Right ventricle myocardium inferior (tissue), 1 donor: Measurements from ENCODE around the gene IQGAP3. TPM values are rescaled to one million over a fixed set of nuclear protein-coding genes. Genes with fewer than 3 reads are reported as not detected.
A peak's percentile ranks its signal among the peaks of the same experiment; 100 is the strongest.

Experiments used
- ATAC-seq: fragments of 200-7000 bp; cut with Tn5 transposase; one replicate; pipeline ENCODE4 v1.9.1; 2020; ENCODE audit warnings: mild to moderate bottlenecking, moderate library complexity
- DNase-seq: peaks from one replicate; pipeline ENCODE4 v3.0.0; 2021; ENCODE audit errors: missing footprints
- intact Hi-C: fragments of 100-400 bp; cut with DNase I; formaldehyde crosslinking; loops from one replicate; pipeline ENCODE4 v1.11.0; 2022
- total RNA-seq: library from RNA; stranded (reverse); fragmentation: NEBNext Ultra II Directional; extraction: Animal tissue kit (Norgen Biotek cat#: 25700); gene quantifications from one replicate; pipeline ENCODE4 v1.2.1, GENCODE V29; 2021
- donor health status: DM: no; HTN: yes; CAD: no; lungs with severe emphysema.

The IQGAP3 gene
- total RNA-seq, 1 donor from 2014 or later, result 1.2 TPM

DNA sequence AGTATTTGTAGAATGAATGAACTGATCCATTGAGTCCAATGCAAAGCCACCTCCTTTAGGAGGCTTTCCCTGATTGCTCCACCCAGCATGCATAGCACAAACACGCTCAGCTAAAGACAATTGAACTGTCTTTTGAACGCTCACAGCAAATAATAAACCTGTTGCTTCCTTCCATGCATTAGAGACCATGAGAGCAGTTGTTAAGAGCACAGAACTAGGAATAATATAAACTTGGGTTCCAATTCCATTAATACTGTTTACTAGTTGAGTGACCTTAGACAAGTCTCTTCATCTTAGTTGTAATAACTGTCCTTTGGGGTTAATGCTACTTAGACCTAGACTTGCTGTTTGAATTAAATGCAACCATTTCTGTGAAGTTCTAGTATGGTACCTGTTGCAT is 65.9 kb downstream of the IQGAP3 start:
- no peak for DNase-seq
- ATAC-seq, result no peak
- intact Hi-C loops, result loop anchor here (5.0 kb wide), 2 partner anchors 86 to 101 kb away; partner anchors contain the start of gene NAXE

DNA sequence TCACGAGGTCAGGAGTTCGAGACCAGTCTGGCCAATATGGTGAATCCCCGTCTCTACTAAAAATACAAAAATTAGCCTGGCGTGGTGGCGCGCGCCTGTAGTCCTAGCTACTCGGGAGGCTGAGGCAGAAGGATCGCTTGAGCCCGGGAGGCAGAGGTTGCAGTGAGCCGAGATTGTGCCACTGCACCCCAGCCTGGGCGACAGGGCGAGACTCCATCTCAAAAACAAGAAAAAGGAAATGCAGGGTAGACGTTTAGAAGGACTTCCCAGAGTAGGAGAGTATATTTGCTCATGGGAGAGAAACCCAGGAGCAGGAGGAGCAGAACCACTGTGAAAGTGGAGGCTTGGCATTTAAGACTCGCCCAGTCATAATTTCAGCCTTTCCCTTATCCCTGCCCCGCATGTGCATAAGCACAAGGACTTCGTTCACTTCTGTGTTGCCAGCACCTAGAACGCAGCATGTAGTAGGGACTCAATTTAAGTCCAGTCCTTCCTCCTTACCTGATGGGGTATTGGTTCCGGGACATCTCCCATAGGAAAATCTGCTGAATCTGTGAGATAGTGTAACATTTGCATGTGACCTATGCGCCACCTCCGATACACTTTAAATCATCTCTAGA is 66.6 kb downstream of the IQGAP3 start:
- intact Hi-C loops, result loop anchor here (2.0 to 5.0 kb wide), 3 partner anchors 87 to 155 kb away; partner anchors contain the start of gene NAXE
- DNase-seq (no peak), ATAC-seq (no peak)

DNA sequence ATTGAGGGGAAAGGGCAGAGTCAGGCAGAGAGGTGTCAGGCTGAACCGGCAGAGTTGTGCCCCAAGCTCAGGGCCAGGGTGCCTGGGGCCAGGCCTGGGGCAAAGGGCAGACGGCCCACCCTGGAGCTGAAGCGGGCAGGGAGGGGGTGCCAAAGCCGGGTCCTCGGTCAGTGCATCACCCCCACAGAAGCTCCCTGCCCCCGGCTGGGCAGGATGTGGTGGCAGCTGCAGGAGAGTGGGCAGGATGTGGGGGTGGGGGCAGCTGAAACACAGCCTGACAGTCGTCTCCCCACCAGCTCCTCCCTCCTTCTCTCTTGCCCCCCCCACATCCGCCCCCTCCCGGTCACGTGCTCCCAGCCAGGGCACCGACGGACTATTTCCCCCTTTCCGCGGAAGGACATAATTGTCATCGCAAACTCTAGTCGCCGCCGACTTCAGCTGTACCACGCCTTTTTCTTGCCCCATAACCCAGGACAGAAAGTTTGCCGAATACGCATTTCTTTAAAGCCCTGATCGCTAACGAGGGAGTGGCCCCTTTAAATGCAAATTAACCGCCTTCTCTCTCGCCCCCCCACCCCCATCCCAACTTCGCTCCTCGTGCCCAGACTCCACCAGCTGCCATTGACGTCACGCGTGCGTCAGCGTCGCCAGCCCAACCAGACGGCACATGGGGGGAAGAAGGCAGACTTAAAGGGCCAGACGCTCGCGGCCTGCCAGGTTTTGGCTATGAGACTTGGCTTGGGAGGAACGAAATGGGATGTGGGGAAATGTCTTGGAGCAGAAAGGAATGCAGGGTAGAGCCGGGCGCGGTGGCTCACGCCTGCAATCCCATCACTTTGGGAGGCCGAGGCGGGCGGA is 67.3 kb downstream of the IQGAP3 start:
- peak; percentile 64 for ATAC-seq
- intact Hi-C loops, result loop anchor here (2.0 to 5.0 kb wide), 3 partner anchors 87 to 156 kb away; partner anchors contain the start of gene NAXE
- peak; percentile 100 for DNase-seq

DNA sequence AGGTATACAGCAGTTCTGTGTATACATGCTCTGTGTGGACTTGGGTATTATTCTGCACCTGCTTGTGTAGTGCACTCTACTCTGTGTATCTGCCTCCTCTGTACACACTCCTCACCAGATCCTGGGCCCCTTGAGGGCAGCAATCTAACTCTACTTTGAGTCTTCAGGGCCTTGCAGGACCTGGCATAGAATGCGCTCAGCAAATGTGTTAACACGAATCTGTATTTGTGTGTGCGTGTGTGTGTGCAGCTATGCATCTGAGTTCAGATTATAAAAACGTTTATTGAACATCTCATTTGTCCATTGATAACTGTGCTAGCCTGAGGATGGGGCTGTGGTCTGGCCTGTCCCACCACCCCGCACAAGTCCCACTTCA is 67.9 kb downstream of the IQGAP3 start:
- intact Hi-C loops, result loop anchor here (2.0 kb wide), 1 partner anchor 156 kb away; no protein-coding TSS in a partner anchor
- ATAC-seq, result no peak
- DNase-seq, result peak; percentile 41

DNA sequence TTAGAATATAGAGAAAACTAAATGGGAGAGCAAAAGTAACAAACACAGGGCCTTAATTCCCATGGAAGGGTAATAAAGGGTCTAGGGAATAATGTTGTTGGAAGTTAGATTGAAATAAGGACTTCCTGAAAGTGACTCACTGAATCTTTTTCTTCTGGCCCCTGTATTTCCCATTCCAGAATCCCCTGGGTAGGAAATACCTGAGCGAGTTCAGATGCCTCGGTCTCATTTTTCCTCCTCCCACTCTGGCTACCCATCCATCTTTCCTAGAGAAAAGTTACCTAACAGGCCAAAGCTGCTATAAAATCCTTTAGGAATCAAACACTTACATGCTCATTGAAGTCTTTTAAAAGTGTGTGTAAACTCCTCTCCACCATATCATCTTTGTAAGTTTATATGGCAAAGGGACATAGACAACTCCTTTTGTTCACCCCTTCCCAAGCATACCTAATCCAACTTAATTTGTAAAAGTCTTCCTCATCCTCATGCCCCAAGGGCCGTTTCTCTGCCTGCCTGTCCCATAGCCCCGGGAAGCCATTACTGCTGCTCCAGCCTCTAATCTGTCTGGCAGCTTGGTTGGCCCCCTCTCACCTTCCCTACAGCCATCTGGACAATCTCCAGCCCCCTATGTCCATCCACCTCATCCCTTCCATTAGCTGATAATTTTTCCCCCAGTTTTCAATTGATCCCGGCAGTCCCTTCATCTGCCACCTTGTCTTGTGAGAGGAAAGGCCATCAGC is 68.5 kb downstream of the IQGAP3 start:
- DNase-seq (no peak), ATAC-seq (no peak)
- intact Hi-C loops, result loop anchor here (2.0 kb wide), 1 partner anchor 157 kb away; no protein-coding TSS in a partner anchor

DNA sequence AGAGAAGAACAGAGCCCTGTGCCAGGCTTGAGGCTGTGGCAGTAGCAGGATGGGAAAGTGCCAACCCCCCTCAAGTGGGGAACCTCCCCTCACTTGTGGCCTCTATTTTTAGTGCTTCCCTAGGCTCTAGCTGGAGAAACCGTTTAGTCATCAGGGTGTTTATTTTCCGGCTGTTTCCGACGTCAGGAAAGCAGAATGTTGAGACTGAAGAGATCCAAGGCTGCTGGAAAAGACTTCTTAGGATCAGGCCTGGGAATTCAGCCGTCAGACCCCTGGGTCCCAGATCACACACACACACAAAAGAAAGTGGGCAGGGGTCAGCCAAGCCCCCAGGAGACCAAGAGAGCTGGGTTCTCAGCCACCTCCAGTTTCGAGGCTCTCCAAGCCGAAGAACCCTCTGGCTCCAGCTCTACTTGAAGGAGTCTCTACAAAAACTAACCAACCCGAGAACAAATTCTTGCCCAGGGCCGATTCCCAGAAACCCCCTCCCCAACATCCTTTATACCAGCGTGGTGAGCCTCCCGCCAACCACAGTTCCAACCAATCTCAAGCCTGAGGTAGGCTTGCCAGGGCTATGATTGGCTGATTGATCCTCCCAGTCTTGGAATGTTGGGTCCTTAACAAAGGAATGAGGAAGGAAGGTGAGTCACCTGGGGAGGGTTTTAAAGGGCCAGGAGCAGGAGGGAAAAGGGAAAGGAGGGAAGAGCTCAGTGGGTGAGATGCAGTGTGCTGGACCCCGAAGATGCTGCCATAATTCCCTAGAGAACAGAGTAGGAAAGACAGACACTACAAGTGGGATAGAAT is 69.3 kb downstream of the IQGAP3 start:
- intact Hi-C loops, result no loop called here
- DNase-seq (peak; percentile 75), ATAC-seq (peak; percentile 23)

GRCh38 chr1:156502391-156502893 is 69.9 kb downstream of the IQGAP3 start:
- intact Hi-C loops, result no loop called here
- DNase-seq (no peak), ATAC-seq (no peak)

- ATAC-seq (peak; percentile 85), DNase-seq (peak; percentile 96)
- intact Hi-C loops, result loop anchor here (1.0 kb wide), 1 partner anchor 44 kb away; no protein-coding TSS in a partner anchor
Measured at GRCh38 chr1:156500793-156501506, 71.4 kb downstream of the IQGAP3 start.

- intact Hi-C loops, result no loop called here
- DNase-seq (no peak), ATAC-seq (no peak)
Measured at GRCh38 chr1:156500543-156500792, 71.9 kb downstream of the IQGAP3 start, which contains the start of gene MEF2D. TSS of gene MEF2D (minus strand) at chr1:156500775. CDS start at chr1:156483292, 17,483 bp downstream.

GRCh38 chr1:156499842-156500542 is 72.4 kb downstream of the IQGAP3 start:
- intact Hi-C loops, result no loop called here
- ATAC-seq (peak; percentile 8), DNase-seq (peak; percentile 81)

GRCh38 chr1:156499194-156499841 is 73.0 kb downstream of the IQGAP3 start:
- DNase-seq (no peak), ATAC-seq (no peak)
- intact Hi-C loops, result no loop called here

GRCh38 chr1:156498432-156499193 is 73.8 kb downstream of the IQGAP3 start:
- intact Hi-C loops, result no loop called here
- ATAC-seq (no peak), DNase-seq (peak; percentile 78)

DNA sequence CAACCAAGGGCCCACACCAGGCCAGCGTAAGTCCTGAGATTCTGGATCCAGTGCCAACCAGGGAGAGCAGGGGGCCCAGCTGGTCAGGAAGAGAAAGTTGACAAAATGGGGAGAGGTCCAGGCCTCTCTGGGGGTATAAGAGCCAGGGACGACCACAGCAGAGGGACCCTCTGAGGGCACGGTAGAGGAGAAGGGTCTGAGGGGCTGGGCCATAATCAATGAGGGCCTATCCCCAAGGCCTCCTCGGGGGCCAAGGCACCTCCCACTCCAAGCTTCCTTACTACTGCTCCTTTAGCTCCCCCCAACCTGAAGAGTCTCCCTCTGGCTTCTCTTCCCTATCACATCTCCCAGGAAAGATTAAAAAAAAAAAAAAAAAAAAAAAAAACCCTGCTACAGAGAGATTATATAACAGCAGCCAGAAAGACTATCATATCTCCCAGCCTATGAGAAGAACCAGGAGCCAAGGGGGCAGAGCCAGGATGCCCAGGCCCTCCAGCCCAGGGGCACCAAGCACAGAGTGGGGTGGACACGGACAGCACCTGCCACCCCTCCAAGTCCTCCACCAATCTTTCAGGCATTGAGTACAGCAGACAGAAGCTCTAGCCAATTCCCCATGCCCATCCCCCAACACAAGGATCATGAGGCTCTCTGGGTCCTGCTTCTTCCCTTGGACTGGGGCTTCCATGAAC is 74.5 kb downstream of the IQGAP3 start:
- intact Hi-C loops, result no loop called here
- DNase-seq (no peak), ATAC-seq (no peak)

DNA sequence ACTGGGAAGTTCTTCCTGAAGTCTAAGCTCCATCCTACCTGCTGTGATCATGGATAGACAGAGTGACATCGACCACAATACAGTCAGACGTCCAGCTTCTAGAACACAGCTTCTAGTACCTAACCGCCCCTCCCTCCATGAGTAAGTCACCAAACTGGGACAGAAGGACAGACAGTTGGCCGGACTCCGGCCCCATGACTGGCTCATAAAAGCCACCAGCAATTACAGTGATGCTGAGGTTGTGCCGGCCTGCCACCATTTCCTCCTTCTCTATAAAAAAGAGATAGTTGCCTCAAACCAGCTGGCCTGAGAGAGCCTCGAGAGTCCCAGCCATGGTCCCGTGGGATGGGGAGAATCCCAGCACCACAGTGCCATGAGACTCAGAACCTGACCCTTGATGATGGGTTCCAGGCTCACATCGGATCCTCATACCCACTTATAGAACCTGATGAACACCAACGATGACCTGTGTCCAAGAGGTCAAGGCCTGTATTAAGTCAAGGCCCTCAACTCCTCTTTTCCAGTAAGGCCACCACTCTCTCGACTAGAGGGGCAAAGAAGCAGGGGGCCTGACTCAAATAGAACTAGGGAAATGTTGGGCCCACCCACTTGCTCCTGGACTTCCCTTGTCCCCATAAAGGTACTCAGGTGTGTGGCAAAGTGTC is 75.2 kb downstream of the IQGAP3 start:
- no peak for ATAC-seq
- intact Hi-C loops, result no loop called here

GRCh38 chr1:156496211-156496761 is 76.1 kb downstream of the IQGAP3 start:
- DNase-seq, result no peak
- ATAC-seq, result no peak
- intact Hi-C loops, result no loop called here

More for the DNA sequence above, 75.2 kb downstream of the IQGAP3 start:
- DNase-seq, result no peak
